ENCODE results near the gene SLC6A13. TPM values are rescaled to one million over a fixed set of nuclear protein-coding genes. Genes with fewer than 3 reads are reported as not detected.

SLC6A13 gene
- total and polyA plus RNA-seq, 3 donors from 2014 or later, result 3.5 to 12.5 (median 4.7) TPM

GRCh38 chr12:256225-256624 lies 6.4 kb downstream of the SLC6A13 start:
- H3K27me3 ChIP-seq, result no peaks in the 10 kb centered on the region
- H3K27ac ChIP-seq, result no peak overlapping the region
- H3K36me3 ChIP-seq (ENCODE audit: low read depth, missing control alignments), result no peaks in the 10 kb centered on the region
- no peaks in the 10 kb centered on the region for H3K9me3 ChIP-seq
- TF ChIP-seq CTCF (IDR thresholded peaks at IDR 0.05), result no peak
- no peak for TF ChIP-seq POLR2A (IDR thresholded peaks at IDR 0.05)
- no peaks in the 10 kb centered on the region for H3K4me1 ChIP-seq
- no peak for DNase-seq
- H3K4me3 ChIP-seq, result no peak overlapping the region
- intact Hi-C loops (cut with DNase I; ENCODE audit: low total_unique reads), result no loop called here
- 94 to 100% methylated on average over 6 of the region's 6 CpGs for WGBS, 2 donors

GRCh38 chr12:254912-255311 lies 7.7 kb downstream of the SLC6A13 start:
- TF ChIP-seq CTCF (IDR thresholded peaks at IDR 0.05) (no peak), POLR2A (IDR thresholded peaks at IDR 0.05) (no peak)
- 80 to 85% methylated on average over 9 of the region's 9 CpGs for WGBS, 2 donors
- no peaks in the 10 kb centered on the region for H3K9me3 ChIP-seq
- H3K27me3 ChIP-seq, result no peaks in the 10 kb centered on the region
- no peaks in the 10 kb centered on the region for H3K4me1 ChIP-seq
- no peaks in the 10 kb centered on the region for H3K36me3 ChIP-seq (ENCODE audit: low read depth, missing control alignments)
- intact Hi-C loops (cut with DNase I; ENCODE audit: low total_unique reads), result no loop called here
- DNase-seq, result no peak
- H3K4me3 ChIP-seq, result no peak overlapping the region
- no peak overlapping the region for H3K27ac ChIP-seq

GRCh38 chr12:254039-254438 lies 8.6 kb downstream of the SLC6A13 start:
- no peak for TF ChIP-seq CTCF (IDR thresholded peaks at IDR 0.05)
- no peak for TF ChIP-seq POLR2A (IDR thresholded peaks at IDR 0.05)

GRCh38 chr12:253116-253831 lies 9.4 kb downstream of the SLC6A13 start:
- TF ChIP-seq CTCF (IDR thresholded peaks at IDR 0.05), result no peak
- no peak for TF ChIP-seq POLR2A (IDR thresholded peaks at IDR 0.05)
- no peaks in the 10 kb centered on the region for H3K4me1 ChIP-seq
- no peak overlapping the region for H3K27ac ChIP-seq
- DNase-seq, result no peak
- no peaks in the 10 kb centered on the region for H3K9me3 ChIP-seq
- H3K27me3 ChIP-seq, result no peaks in the 10 kb centered on the region
- no peak overlapping the region for H3K4me3 ChIP-seq
- no peaks in the 10 kb centered on the region for H3K36me3 ChIP-seq (ENCODE audit: low read depth, missing control alignments)
- 85 to 91% methylated on average over 12 of the region's 12 CpGs for WGBS, 2 donors
- intact Hi-C loops (cut with DNase I; ENCODE audit: low total_unique reads), result no loop called here

More at GRCh38 chr12:254039-254438, 8.6 kb downstream of the SLC6A13 start:
- no peaks in the 10 kb centered on the region for H3K4me1 ChIP-seq
- WGBS, 2 donors, result 79 to 83% methylated on average over 10 of the region's 10 CpGs
- no peak overlapping the region for H3K27ac ChIP-seq
- intact Hi-C loops (cut with DNase I; ENCODE audit: low total_unique reads), result no loop called here
- H3K9me3 ChIP-seq, result no peaks in the 10 kb centered on the region
- H3K27me3 ChIP-seq, result no peaks in the 10 kb centered on the region
- H3K4me3 ChIP-seq, result no peak overlapping the region
- H3K36me3 ChIP-seq (ENCODE audit: low read depth, missing control alignments), result no peaks in the 10 kb centered on the region
- DNase-seq, result no peak

GRCh38 chr12:252636-253035 lies 10.0 kb downstream of the SLC6A13 start:
- H3K36me3 ChIP-seq (ENCODE audit: low read depth, missing control alignments), result no peaks in the 10 kb centered on the region
- H3K9me3 ChIP-seq, result no peaks in the 10 kb centered on the region
- intact Hi-C loops (cut with DNase I; ENCODE audit: low total_unique reads), result no loop called here
- H3K4me1 ChIP-seq, result no peaks in the 10 kb centered on the region
- H3K4me3 ChIP-seq, result no peak overlapping the region
- WGBS, 2 donors, result 43 to 45% methylated on average over 5 of the region's 5 CpGs
- H3K27me3 ChIP-seq, result no peaks in the 10 kb centered on the region
- H3K27ac ChIP-seq, result no peak overlapping the region
- no peak for TF ChIP-seq CTCF (IDR thresholded peaks at IDR 0.05)
- no peak for TF ChIP-seq POLR2A (IDR thresholded peaks at IDR 0.05)
- no peak for DNase-seq
